Large intestine (tissue), 3 donors: ENCODE data around the gene SLC47A2. TPM values are rescaled to one million over a fixed set of nuclear protein-coding genes. Genes with fewer than 3 reads are reported as not detected.

Source experiments
- DNase-seq, 2 donors: peaks; one replicate each; pipeline versions ENCODE4 v3.0.0 to v3.0.0-alpha.2; 2013
- H3K27ac ChIP-seq: one replicate; pipeline ENCODE4 v1.5.1; 2013; ENCODE audit warnings: low read length
- H3K27me3 ChIP-seq: 2 replicates; pipeline ENCODE4 v1.6.1; 2013; ENCODE audit warnings: low read length; ENCODE audit not compliant: control insufficient read depth, insufficient read depth
- H3K36me3 ChIP-seq: 2 replicates; pipeline ENCODE4 v1.6.1; 2013; ENCODE audit warnings: low read length; ENCODE audit not compliant: control insufficient read depth, insufficient read depth
- H3K4me1 ChIP-seq: one replicate; pipeline ENCODE4 v1.6.1; 2013; ENCODE audit warnings: low read length; ENCODE audit not compliant: control insufficient read depth, insufficient read depth
- H3K4me3 ChIP-seq: one replicate; pipeline ENCODE4 v1.5.1; 2013; ENCODE audit warnings: low read length
- H3K9me3 ChIP-seq: one replicate; pipeline ENCODE4 v1.6.1; 2013; ENCODE audit warnings: mild to moderate bottlenecking, low read depth, low read length, moderate library complexity; ENCODE audit not compliant: control insufficient read depth
- WGBS: methylation state at CpG from one replicate; pipeline ENCODE4 v1.1.5; 2013; ENCODE audit warnings: low lambda C conversion rate; ENCODE audit not compliant: insufficient coverage; 5-methylcytosine and 5-hydroxymethylcytosine counted together
- polyA plus RNA-seq: library from polyadenylated mRNA; unstranded; fragments of 120-200 nt; gene quantifications from one replicate; pipeline ENCODE4 v1.2.1, GENCODE V29; 2013

SLC47A2 gene
- polyA plus RNA-seq, 1 donor: 0.54 TPM

- Histone ChIP-seq H3K4me3 (no peak overlapping the region), H3K36me3 (no peaks in the 10 kb centered on the region), H3K27me3 (no peaks in the 10 kb centered on the region), H3K9me3 (no peaks in the 10 kb centered on the region), H3K27ac (no peak overlapping the region), H3K4me1 (peaks cover 23% of the 10 kb centered on the region)
- no peak for DNase-seq
- WGBS: 100% methylated on average over 4 of the region's 7 CpGs
Observed at GRCh38 chr17:19726631-19727376, 10.4 kb upstream of the SLC47A2 start.

GRCh38 chr17:19725486-19725885, 9.1 kb upstream of the SLC47A2 start:
- Histone ChIP-seq H3K9me3 (no peaks in the 10 kb centered on the region), H3K4me3 (no peak overlapping the region), H3K27ac (no peak overlapping the region), H3K27me3 (no peaks in the 10 kb centered on the region), H3K36me3 (no peaks in the 10 kb centered on the region), H3K4me1 (peaks cover 36% of the 10 kb centered on the region)
- no peak for DNase-seq
- no CpG with 5 or more reads among the region's 5 CpGs for WGBS

- Histone ChIP-seq H3K36me3 (no peaks in the 10 kb centered on the region), H3K9me3 (no peaks in the 10 kb centered on the region), H3K27me3 (no peaks in the 10 kb centered on the region), H3K4me1 (peaks cover 43% of the 10 kb centered on the region), H3K4me3 (peak overlapping the region; percentile 0), H3K27ac (no peak overlapping the region)
- WGBS: 73% methylated on average over 2 of the region's 55 CpGs
- DNase-seq: no peak
Observed at GRCh38 chr17:19724501-19725420, 8.4 kb upstream of the SLC47A2 start.

GRCh38 chr17:19723964-19724363, 7.6 kb upstream of the SLC47A2 start:
- no peak for DNase-seq
- peaks cover 51% of the 10 kb centered on the region for H3K4me1 ChIP-seq
- H3K27ac ChIP-seq: no peak overlapping the region
- no peaks in the 10 kb centered on the region for H3K9me3 ChIP-seq
- no peaks in the 10 kb centered on the region for H3K27me3 ChIP-seq
- whole genome bisulfite sequencing: no CpG with 5 or more reads among the region's 1 CpG
- H3K36me3 ChIP-seq: no peaks in the 10 kb centered on the region
- H3K4me3 ChIP-seq: no peak overlapping the region

GRCh38 chr17:19720631-19721426, 4.4 kb upstream of the SLC47A2 start:
- H3K9me3 ChIP-seq: no peaks in the 10 kb centered on the region
- H3K4me1 ChIP-seq: peaks cover 69% of the 10 kb centered on the region
- peak overlapping the region; percentile 85 for H3K27ac ChIP-seq
- no peaks in the 10 kb centered on the region for H3K36me3 ChIP-seq
- H3K4me3 ChIP-seq: no peak overlapping the region
- DNase-seq: peak; percentile 92 to 98
- no CpG with 5 or more reads among the region's 9 CpGs for WGBS
- H3K27me3 ChIP-seq: no peaks in the 10 kb centered on the region

- H3K9me3 ChIP-seq: no peaks in the 10 kb centered on the region
- H3K4me1 ChIP-seq: peaks cover 69% of the 10 kb centered on the region
- DNase-seq: no peak
- WGBS: no CpG with 5 or more reads among the region's 5 CpGs
- H3K4me3 ChIP-seq: no peak overlapping the region
- no peaks in the 10 kb centered on the region for H3K36me3 ChIP-seq
- H3K27me3 ChIP-seq: no peaks in the 10 kb centered on the region
- H3K27ac ChIP-seq: peak overlapping the region; percentile 76
Observed at GRCh38 chr17:19720210-19720475, 3.8 kb upstream of the SLC47A2 start.

GRCh38 chr17:19719355-19720209, 3.2 kb upstream of the SLC47A2 start:
- no peaks in the 10 kb centered on the region for H3K36me3 ChIP-seq
- WGBS: no CpG with 5 or more reads among the region's 23 CpGs
- peak; percentile 83 to 91 for DNase-seq
- no peaks in the 10 kb centered on the region for H3K9me3 ChIP-seq
- peak overlapping the region; percentile 58 for H3K27ac ChIP-seq
- no peak overlapping the region for H3K4me3 ChIP-seq
- peaks cover 67% of the 10 kb centered on the region for H3K4me1 ChIP-seq
- no peaks in the 10 kb centered on the region for H3K27me3 ChIP-seq

- peak overlapping the region; percentile 58 for H3K27ac ChIP-seq
- WGBS: 100% methylated on average over 1 of the region's 18 CpGs
- peak in 1 of 2 donors; percentile 38 for DNase-seq
- no peaks in the 10 kb centered on the region for H3K36me3 ChIP-seq
- no peak overlapping the region for H3K4me3 ChIP-seq
- no peaks in the 10 kb centered on the region for H3K27me3 ChIP-seq
- peaks cover 60% of the 10 kb centered on the region for H3K4me1 ChIP-seq
- H3K9me3 ChIP-seq: no peaks in the 10 kb centered on the region
Observed at GRCh38 chr17:19718613-19719354, 2.4 kb upstream of the SLC47A2 start.

- peaks cover 59% of the 10 kb centered on the region for H3K4me1 ChIP-seq
Observed at GRCh38 chr17:19718041-19718612, 1.7 kb upstream of the SLC47A2 start.

More at GRCh38 chr17:19718041-19718612, 1.7 kb upstream of the SLC47A2 start:
- DNase-seq: no peak
- H3K27ac ChIP-seq: peak overlapping the region; percentile 8
- H3K27me3 ChIP-seq: no peaks in the 10 kb centered on the region
- no peaks in the 10 kb centered on the region for H3K36me3 ChIP-seq
- no peak overlapping the region for H3K4me3 ChIP-seq
- H3K9me3 ChIP-seq: no peaks in the 10 kb centered on the region
- WGBS: no CpG with 5 or more reads among the region's 12 CpGs
